Calu3 (cell line): ENCODE measurements around the gene FAM20C. TPM values are rescaled to one million over a fixed set of nuclear protein-coding genes. Genes with fewer than 3 reads are reported as not detected.

Source experiments
- BruUV-seq: library from RNA; stranded (reverse); fragments of 400-500 nt; replicated peaks from 2 replicates; lab custom pipeline; 2021; lab: Mats Ljungman, UMichigan
- CTCF ChIA-PET: fragments of 300-600 bp; sonication (Branson Sonifier 250); formaldehyde crosslinking; loops from one replicate; lab custom pipeline; 2022; ENCODE audit warnings: antibody characterized with exemption; lab: Charles Lee
- DNase-seq: peaks from one replicate; pipeline ENCODE4 v3.0.0; 2022
- H3K27ac Mint-ChIP-seq: one replicate; pipeline ENCODE4 v1.8.0; 2022; ENCODE audit warnings: mixed read lengths; ENCODE audit not compliant: unreplicated experiment
- H3K27me3 Mint-ChIP-seq: one replicate; pipeline ENCODE4 v1.8.0; 2022; ENCODE audit warnings: mixed read lengths; ENCODE audit not compliant: unreplicated experiment
- H3K36me3 Mint-ChIP-seq: one replicate; pipeline ENCODE4 v1.8.0; 2022; ENCODE audit warnings: mild to moderate bottlenecking, moderate library complexity, mixed read lengths; ENCODE audit not compliant: insufficient read depth, unreplicated experiment
- H3K4me1 Mint-ChIP-seq: one replicate; pipeline ENCODE4 v1.8.0; 2022; ENCODE audit warnings: mild to moderate bottlenecking, low read depth, mixed read lengths; ENCODE audit not compliant: unreplicated experiment
- H3K4me3 Mint-ChIP-seq: one replicate; pipeline ENCODE4 v1.8.0; 2022; ENCODE audit warnings: mild to moderate bottlenecking, low read depth, moderate library complexity, mixed read lengths; ENCODE audit not compliant: unreplicated experiment
- H3K9me3 Mint-ChIP-seq: one replicate; pipeline ENCODE4 v1.8.0; 2022; ENCODE audit warnings: low read depth, mixed read lengths; ENCODE audit not compliant: unreplicated experiment
- intact Hi-C: fragments of 100-400 bp; cut with micrococcal nuclease; formaldehyde crosslinking; loops from one replicate; pipeline ENCODE4 v1.10.0; 2022; ENCODE audit not compliant: unreplicated experiment
- total RNA-seq: library from RNA; stranded (reverse); gene quantifications from 2 replicates; pipeline ENCODE4 v1.2.3, GENCODE V29; 2022
- TF ChIP-seq, protein P1 (sequence below): fragments of 200-600 bp; IDR thresholded peaks from one replicate; pipeline ENCODE4 v1.8.0; 2022; ENCODE audit warnings: antibody characterized with exemption; ENCODE audit not compliant: unreplicated experiment

Gene FAM20C
- total RNA-seq, 1 experiment from 2014 or later: 9.1 TPM

DNA sequence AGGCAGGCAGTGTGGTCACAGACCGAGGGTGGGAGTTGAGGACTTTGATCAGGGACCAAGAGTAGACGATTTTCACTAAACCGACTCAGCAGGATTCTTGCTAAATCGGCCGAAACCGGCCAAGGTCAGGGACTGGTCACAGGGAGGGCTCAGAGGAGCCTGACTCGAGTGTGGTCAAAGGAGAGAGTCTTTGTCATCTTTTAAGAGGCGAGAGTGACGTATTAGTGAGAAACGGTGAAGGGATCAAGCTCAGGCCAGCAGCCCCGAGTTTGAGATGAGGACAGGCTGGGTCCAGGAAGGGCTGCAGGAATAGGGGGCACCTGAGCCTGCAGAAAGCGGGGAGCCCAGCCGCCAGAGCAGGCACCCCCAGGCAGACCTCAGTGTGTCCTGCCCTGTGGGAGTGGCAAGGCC lies 41.6 kb upstream of the FAM20C start:
- intact Hi-C loops: no loop called here
- Mint-ChIP-seq H3K27ac (no peak overlapping the region), H3K4me3 (no peak overlapping the region), H3K27me3 (peaks cover 9% of the 10 kb centered on the region), H3K36me3 (peaks cover 19% of the 10 kb centered on the region), H3K9me3 (no peaks in the 10 kb centered on the region), H3K4me1 (no peaks in the 10 kb centered on the region)
- BruUV-seq: no TSS peak
- TF ChIP-seq, protein P1, sequence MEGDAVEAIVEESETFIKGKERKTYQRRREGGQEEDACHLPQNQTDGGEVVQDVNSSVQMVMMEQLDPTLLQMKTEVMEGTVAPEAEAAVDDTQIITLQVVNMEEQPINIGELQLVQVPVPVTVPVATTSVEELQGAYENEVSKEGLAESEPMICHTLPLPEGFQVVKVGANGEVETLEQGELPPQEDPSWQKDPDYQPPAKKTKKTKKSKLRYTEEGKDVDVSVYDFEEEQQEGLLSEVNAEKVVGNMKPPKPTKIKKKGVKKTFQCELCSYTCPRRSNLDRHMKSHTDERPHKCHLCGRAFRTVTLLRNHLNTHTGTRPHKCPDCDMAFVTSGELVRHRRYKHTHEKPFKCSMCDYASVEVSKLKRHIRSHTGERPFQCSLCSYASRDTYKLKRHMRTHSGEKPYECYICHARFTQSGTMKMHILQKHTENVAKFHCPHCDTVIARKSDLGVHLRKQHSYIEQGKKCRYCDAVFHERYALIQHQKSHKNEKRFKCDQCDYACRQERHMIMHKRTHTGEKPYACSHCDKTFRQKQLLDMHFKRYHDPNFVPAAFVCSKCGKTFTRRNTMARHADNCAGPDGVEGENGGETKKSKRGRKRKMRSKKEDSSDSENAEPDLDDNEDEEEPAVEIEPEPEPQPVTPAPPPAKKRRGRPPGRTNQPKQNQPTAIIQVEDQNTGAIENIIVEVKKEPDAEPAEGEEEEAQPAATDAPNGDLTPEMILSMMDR: no peak
- no peak for DNase-seq
- CTCF ChIA-PET: interaction anchor here (0.6 kb wide), 1 partner anchor 775 kb away, joined by 3 read pairs; no protein-coding TSS in a partner anchor

DNA sequence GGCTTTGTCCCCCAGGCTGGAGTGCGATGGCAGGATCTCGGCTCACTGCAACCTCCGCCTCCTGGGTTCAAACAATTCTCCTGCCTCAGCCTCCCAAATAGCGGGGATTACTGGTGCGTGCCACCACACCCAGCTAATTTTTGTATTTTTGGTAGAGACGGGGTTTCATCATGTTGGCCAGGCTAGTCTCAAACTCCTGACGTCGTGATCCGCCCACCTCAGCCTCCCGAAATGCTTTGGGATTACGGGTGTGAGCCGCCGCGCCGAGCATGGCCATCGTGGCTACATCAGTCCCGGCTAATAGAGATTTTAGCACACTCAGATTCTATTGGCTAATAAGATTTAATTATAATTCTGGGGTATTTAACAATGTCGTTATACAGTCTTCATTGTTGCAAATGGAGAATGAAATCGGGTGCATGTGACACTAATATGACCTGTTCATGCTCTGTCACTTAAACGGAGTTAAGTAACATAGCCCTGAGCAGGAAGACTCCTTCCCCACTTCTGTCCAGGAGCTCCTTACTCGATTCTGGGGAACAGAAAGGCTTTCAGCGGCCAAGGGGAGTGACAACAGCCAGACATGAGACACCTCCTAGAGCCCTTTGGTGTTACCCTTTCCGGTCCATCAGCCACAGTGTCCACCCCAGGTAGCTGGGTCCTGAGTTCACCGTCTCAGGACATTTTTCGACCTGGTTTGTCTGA lies 40.9 kb upstream of the FAM20C start:
- no peak overlapping the region for H3K27ac Mint-ChIP-seq
- intact Hi-C loops: no loop called here
- DNase-seq: no peak
- no TSS peak for BruUV-seq
- H3K4me1 Mint-ChIP-seq: no peaks in the 10 kb centered on the region
- peaks cover 15% of the 10 kb centered on the region for H3K27me3 Mint-ChIP-seq
- no peak overlapping the region for H3K4me3 Mint-ChIP-seq
- peaks cover 19% of the 10 kb centered on the region for H3K36me3 Mint-ChIP-seq
- TF ChIP-seq, protein P1: no peak
- H3K9me3 Mint-ChIP-seq: no peaks in the 10 kb centered on the region
- CTCF ChIA-PET: interaction anchor here (1.0 kb wide), 1 partner anchor 16 kb away, joined by 3 read pairs; no protein-coding TSS in a partner anchor

DNA sequence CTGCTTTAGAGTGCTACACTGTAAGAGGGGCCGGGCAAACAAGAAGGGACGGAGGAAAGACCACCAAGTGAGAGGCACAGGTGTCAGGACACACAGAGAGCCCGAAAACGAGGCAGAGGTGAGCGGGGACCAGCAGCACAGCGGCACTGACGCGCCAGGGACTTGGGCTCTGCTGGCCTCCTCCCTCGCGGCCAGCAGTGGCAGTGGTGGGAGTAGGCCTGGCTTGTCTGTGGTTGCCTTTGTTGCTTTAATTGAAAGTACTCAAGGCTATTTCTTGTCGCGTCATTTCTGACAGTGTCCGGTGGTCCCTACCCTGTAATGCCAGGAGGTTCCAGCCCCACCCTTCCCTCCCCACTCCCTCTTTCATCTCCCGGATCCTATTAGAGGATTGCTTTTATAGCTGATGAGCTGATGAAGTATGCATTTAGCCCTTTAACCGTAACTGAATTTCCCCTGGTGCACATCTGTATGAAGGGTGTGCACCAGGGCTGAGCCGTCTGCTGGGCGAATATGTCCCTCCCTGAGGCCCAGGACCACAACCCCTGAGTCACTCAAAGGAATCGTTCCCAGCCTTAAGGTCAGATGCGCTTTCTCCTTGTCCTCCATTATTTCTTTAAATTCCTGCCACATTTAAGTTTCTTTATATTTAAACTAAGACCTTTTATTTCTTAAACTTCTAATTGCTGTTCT lies 39.5 kb upstream of the FAM20C start:
- Mint-ChIP-seq H3K27me3 (peaks cover 29% of the 10 kb centered on the region), H3K27ac (no peak overlapping the region), H3K9me3 (no peaks in the 10 kb centered on the region), H3K36me3 (peaks cover 19% of the 10 kb centered on the region), H3K4me1 (no peaks in the 10 kb centered on the region), H3K4me3 (no peak overlapping the region)
- no peak for DNase-seq
- TF ChIP-seq, protein P1: no peak
- intact Hi-C loops: no loop called here
- BruUV-seq: no TSS peak
- CTCF ChIA-PET: interaction anchor here (1.0 to 1.2 kb wide), 2 partner anchors 15 to 393 kb away, joined by 3 to 4 read pairs; no protein-coding TSS in a partner anchor

DNA sequence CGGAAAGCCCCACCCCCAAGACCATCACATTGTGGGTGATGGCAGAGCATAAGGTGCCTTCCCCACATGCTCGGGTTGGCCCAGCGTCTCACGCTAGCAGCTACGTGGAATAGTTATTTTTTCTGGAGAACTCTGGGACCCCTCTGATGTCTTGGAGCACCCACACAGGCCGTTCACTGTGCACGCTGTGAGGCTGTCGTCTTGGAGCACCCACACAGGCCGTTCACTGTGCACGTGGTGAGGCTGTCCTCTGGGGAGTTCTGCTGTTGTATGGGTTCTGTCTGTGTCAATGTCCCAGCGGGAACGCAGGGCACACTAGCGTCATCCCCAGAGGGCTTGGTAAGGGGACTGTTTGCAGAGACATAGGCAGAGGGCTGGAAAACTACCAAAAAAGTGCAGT lies 38.8 kb upstream of the FAM20C start:
- CTCF ChIA-PET: interaction anchor here (1.2 kb wide), 1 partner anchor 392 kb away, joined by 4 read pairs; no protein-coding TSS in a partner anchor
- intact Hi-C loops: no loop called here
- Mint-ChIP-seq H3K4me3 (no peak overlapping the region), H3K4me1 (no peaks in the 10 kb centered on the region), H3K27ac (no peak overlapping the region), H3K9me3 (no peaks in the 10 kb centered on the region), H3K27me3 (peaks cover 36% of the 10 kb centered on the region), H3K36me3 (peaks cover 17% of the 10 kb centered on the region)
- TF ChIP-seq, protein P1: no peak
- BruUV-seq: no TSS peak
- no peak for DNase-seq
